Measurements from ENCODE around the gene KRTAP5-6. TPM values are rescaled to one million over a fixed set of nuclear protein-coding genes. Genes with fewer than 3 reads are reported as not detected.

The KRTAP5-6 gene
- polyA plus RNA-seq, 3 donors from 2014 or later = not detected

Other genes with a start within 250 kb of the KRTAP5-6 start
- 10 to 100 TPM; 43.7 to 70.9 (median 68.8) TPM for gene MOB2, start 210.4 kb upstream of the KRTAP5-6 start, polyA plus RNA-seq
- under 1 TPM in 1 of 3 donors, not detected in 2; 0.07 TPM for gene DUSP8, start 124.9 kb upstream of the KRTAP5-6 start, polyA plus RNA-seq
- gene KRTAP5-1, start 111.9 kb upstream of the KRTAP5-6 start, polyA plus RNA-seq = not detected
- not detected for gene KRTAP5-2, start 98.9 kb upstream of the KRTAP5-6 start, polyA plus RNA-seq
- gene KRTAP5-3, start 88.7 kb upstream of the KRTAP5-6 start, polyA plus RNA-seq = not detected
- gene KRTAP5-4, start 75.1 kb upstream of the KRTAP5-6 start, polyA plus RNA-seq = not detected
- not detected for gene KRTAP5-5, start 67.4 kb upstream of the KRTAP5-6 start, polyA plus RNA-seq
- gene IFITM10, start 53.4 kb downstream of the KRTAP5-6 start, polyA plus RNA-seq = under 1 TPM; 0.09 to 0.93 (median 0.39) TPM
- 100 to 1,000 TPM; 471 to 795 (median 488) TPM for gene CTSD, start 66.7 kb downstream of the KRTAP5-6 start, polyA plus RNA-seq
- not detected for gene SYT8, start 137.8 kb downstream of the KRTAP5-6 start, polyA plus RNA-seq
- 1 to 10 TPM in 1 of 3 donors, under 1 TPM in 1, not detected in 1; 0.54 to 2.0 TPM for gene TNNI2, start 141.8 kb downstream of the KRTAP5-6 start, polyA plus RNA-seq
- 100 to 1,000 TPM; 437 to 767 (median 593) TPM for gene LSP1, start 155.9 kb downstream of the KRTAP5-6 start, polyA plus RNA-seq
- under 1 TPM in 1 of 3 donors, not detected in 2; 0.35 TPM for gene PRR33, start 194.7 kb downstream of the KRTAP5-6 start, polyA plus RNA-seq
- not detected for gene TNNT3, start 222.5 kb downstream of the KRTAP5-6 start, polyA plus RNA-seq

Data from immature natural killer cell (primary cell).